Endothelial cell (in vitro differentiated cells): ENCODE results near the gene PARL. TPM values are rescaled to one million over a fixed set of nuclear protein-coding genes. Genes with fewer than 3 reads are reported as not detected.

ENCODE experiments used
- DNase-seq: peaks from one replicate; pipeline ENCODE4 v3.0.0; 2021; ENCODE audit warnings: low spot score
- H3K27ac Mint-ChIP-seq: one replicate; pipeline ENCODE4 v1.8.0; 2021; ENCODE audit warnings: mixed read lengths, inconsistent platforms; ENCODE audit not compliant: unreplicated experiment
- H3K27me3 Mint-ChIP-seq: one replicate; pipeline ENCODE4 v1.8.0; 2021; ENCODE audit warnings: mild to moderate bottlenecking, moderate library complexity, mixed read lengths, inconsistent platforms; ENCODE audit not compliant: unreplicated experiment
- H3K36me3 Mint-ChIP-seq: one replicate; pipeline ENCODE4 v1.8.0; 2021; ENCODE audit warnings: mild to moderate bottlenecking, low read depth, mixed read lengths, inconsistent platforms; ENCODE audit not compliant: unreplicated experiment
- H3K4me1 Mint-ChIP-seq: one replicate; pipeline ENCODE4 v1.8.0; 2021; ENCODE audit warnings: mild to moderate bottlenecking, mixed read lengths, inconsistent platforms; ENCODE audit not compliant: unreplicated experiment
- H3K4me3 Mint-ChIP-seq: one replicate; pipeline ENCODE4 v1.8.0; 2021; ENCODE audit warnings: mild to moderate bottlenecking, mixed read lengths, inconsistent platforms; ENCODE audit not compliant: unreplicated experiment
- H3K9me3 Mint-ChIP-seq: one replicate; pipeline ENCODE4 v1.8.0; 2021; ENCODE audit warnings: mixed read lengths, inconsistent platforms; ENCODE audit not compliant: unreplicated experiment
- total RNA-seq: library from RNA; stranded (reverse); fragmentation: NEBNext Ultra II Directional; extraction: Animal tissue kit (Norgen Biotek cat#: 25700); gene quantifications from one replicate; pipeline ENCODE4 v1.2.1, GENCODE V29; 2021; ENCODE audit not compliant: unreplicated experiment
- TF ChIP-seq, protein P1 (sequence below): fragments of 200-600 bp; sonication (generic); IDR thresholded peaks from one replicate; pipeline ENCODE4 v1.5.0; 2021; ENCODE audit warnings: antibody characterized with exemption; ENCODE audit not compliant: unreplicated experiment

Gene PARL
- total RNA-seq, 1 donor from 2014 or later: 62.9 TPM

DNA sequence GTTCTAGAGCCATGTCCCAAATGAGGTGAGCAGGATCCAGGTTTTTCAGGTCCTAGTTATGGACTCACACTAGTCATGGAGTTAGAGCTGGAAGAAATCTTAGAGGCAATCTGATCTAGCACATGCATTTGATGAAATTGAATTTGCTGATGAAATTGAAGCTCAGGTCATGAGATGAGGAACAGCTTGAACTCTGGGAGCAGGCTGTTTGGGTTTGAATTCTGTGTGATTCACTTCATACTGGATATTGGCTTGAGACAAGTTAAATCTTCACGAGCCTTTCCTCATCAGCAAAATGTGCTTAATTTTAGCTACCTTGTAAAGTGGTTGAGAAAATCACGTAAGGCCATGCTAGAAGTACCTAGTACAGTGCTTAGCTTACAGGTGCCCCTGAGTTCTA is 33.5 kb upstream of the PARL start:
- TF ChIP-seq, protein P1, sequence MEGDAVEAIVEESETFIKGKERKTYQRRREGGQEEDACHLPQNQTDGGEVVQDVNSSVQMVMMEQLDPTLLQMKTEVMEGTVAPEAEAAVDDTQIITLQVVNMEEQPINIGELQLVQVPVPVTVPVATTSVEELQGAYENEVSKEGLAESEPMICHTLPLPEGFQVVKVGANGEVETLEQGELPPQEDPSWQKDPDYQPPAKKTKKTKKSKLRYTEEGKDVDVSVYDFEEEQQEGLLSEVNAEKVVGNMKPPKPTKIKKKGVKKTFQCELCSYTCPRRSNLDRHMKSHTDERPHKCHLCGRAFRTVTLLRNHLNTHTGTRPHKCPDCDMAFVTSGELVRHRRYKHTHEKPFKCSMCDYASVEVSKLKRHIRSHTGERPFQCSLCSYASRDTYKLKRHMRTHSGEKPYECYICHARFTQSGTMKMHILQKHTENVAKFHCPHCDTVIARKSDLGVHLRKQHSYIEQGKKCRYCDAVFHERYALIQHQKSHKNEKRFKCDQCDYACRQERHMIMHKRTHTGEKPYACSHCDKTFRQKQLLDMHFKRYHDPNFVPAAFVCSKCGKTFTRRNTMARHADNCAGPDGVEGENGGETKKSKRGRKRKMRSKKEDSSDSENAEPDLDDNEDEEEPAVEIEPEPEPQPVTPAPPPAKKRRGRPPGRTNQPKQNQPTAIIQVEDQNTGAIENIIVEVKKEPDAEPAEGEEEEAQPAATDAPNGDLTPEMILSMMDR: no peak
- Mint-ChIP-seq H3K27me3 (peaks cover 5% of the 10 kb centered on the region), H3K9me3 (no peaks in the 10 kb centered on the region), H3K27ac (no peak overlapping the region), H3K4me1 (peaks cover 18% of the 10 kb centered on the region), H3K36me3 (no peaks in the 10 kb centered on the region), H3K4me3 (no peak overlapping the region)
- no peak for DNase-seq

DNA sequence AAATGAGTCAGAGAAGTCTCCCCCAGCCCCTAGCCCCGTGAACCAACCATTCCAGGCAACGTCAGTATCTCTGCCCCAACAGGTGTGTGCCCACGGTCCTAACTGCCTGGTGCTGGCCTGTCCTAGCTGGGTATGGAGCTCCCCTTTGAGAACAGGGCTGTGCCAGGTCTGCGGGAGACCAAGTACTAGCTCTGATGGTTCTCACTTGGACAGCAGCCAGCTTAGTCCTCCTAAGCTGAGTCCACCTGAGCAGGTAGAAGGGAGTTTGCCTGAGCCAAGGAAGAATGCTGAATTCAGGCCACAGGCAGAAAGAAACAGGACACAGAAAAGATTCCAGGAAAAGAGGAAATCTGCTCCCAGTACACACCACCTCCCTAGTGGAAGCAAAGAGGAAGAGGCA is 33.1 kb upstream of the PARL start:
- TF ChIP-seq, protein P1: no peak
- no peak for DNase-seq
- H3K4me3 Mint-ChIP-seq: peak overlapping the region; percentile 9
- H3K27ac Mint-ChIP-seq: no peak overlapping the region
- peaks cover 18% of the 10 kb centered on the region for H3K4me1 Mint-ChIP-seq
- H3K36me3 Mint-ChIP-seq: no peaks in the 10 kb centered on the region
- peaks cover 5% of the 10 kb centered on the region for H3K27me3 Mint-ChIP-seq
- no peaks in the 10 kb centered on the region for H3K9me3 Mint-ChIP-seq

DNA sequence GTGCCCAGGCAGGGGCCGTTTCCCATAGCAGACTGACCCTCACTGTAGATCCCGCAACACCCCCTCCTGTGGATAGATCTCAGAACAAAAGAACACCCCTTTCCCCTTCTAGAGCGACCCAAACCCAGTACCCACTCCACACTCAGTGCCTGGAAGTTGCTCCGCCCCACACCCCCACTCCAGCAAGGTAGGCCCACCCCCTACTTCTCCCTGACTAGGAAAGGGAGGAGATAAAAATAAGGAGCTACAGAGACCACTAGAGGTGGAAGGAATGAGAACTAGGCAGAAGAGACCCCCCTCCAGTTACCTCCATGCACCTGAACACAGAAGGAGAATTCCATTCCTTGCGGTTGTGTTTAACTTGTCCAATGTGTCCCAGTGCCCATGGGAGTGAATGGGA is 30.2 kb upstream of the PARL start:
- TF ChIP-seq, protein P1: no peak
- Mint-ChIP-seq H3K27ac (no peak overlapping the region), H3K4me3 (no peak overlapping the region), H3K36me3 (no peaks in the 10 kb centered on the region), H3K27me3 (peaks cover 9% of the 10 kb centered on the region), H3K9me3 (no peaks in the 10 kb centered on the region), H3K4me1 (peaks cover 18% of the 10 kb centered on the region)
- no peak for DNase-seq

DNA sequence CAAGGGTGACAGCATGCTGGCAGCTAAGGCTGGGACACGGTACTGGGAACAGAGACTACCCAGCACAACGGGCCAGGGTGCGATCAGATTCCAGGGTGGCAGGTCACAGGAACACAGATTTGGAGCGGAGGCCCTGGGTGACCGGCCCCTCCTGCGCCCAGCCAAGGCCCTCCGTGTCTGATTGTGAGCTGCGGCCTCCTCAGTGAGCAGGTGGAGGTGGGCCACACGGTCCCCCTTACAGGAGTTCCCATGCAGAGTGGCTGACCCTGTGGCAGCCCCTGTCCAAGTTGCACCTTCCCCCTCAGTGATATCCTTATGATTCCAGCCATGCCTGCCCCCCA is 28.9 kb upstream of the PARL start:
- peaks cover 9% of the 10 kb centered on the region for H3K27me3 Mint-ChIP-seq
- TF ChIP-seq, protein P1: no peak
- no peaks in the 10 kb centered on the region for H3K9me3 Mint-ChIP-seq
- no peaks in the 10 kb centered on the region for H3K36me3 Mint-ChIP-seq
- no peak overlapping the region for H3K4me3 Mint-ChIP-seq
- DNase-seq: no peak
- H3K27ac Mint-ChIP-seq: no peak overlapping the region
- peaks cover 18% of the 10 kb centered on the region for H3K4me1 Mint-ChIP-seq

DNA sequence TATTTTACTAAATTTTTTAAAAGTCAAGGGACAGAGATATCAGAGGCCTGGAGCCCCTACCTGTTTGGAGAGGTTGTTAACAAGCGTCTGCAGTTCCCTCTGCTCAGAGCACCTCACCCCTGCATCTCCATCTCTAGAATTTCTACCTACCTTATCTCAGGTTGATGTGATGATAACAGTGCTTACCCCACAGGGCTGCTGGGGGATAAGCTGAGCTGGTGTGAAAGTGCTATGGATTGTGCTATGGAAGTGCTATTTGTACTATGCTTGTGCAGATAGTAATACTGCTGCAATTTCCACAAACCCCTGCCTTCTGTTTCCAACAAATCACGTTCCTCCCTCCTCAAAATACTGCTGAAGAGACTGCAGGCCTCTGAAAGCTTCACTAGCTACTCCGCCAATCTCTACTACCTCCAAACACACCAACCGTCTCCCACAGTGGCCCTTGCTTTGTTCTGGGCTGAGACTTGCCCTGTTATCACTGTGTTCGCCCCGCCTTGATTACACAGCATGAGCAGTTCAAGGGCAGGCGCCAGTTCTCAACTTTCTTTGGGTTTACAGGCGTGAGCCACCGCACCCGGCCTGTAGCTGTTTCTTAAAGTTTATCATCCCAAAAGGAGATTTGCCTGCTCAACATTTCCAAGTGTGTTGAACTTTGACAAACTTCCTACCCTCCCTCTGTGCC is 28.4 kb upstream of the PARL start:
- Mint-ChIP-seq H3K36me3 (no peaks in the 10 kb centered on the region), H3K4me1 (peaks cover 17% of the 10 kb centered on the region), H3K27me3 (peaks cover 9% of the 10 kb centered on the region), H3K27ac (no peak overlapping the region), H3K4me3 (no peak overlapping the region), H3K9me3 (no peaks in the 10 kb centered on the region)
- DNase-seq: no peak
- TF ChIP-seq, protein P1: no peak
